Stimulated activated CD8-positive, alpha-beta memory T cell treated with anti-CD3 and anti-CD28 coated beads, Interleukin-7, amount 100 ng/mL, for 48 hours (primary cell): ENCODE results near the gene STAT4.

Experiments
- DNase-seq, 2 donors: peaks; one replicate each; pipeline ENCODE4 v3.0.0-alpha.2; 2020; ENCODE audit warnings: low read depth in 1 of 2; ENCODE audit errors: extremely low read depth in 1 of 2

Gene STAT4

DNA sequence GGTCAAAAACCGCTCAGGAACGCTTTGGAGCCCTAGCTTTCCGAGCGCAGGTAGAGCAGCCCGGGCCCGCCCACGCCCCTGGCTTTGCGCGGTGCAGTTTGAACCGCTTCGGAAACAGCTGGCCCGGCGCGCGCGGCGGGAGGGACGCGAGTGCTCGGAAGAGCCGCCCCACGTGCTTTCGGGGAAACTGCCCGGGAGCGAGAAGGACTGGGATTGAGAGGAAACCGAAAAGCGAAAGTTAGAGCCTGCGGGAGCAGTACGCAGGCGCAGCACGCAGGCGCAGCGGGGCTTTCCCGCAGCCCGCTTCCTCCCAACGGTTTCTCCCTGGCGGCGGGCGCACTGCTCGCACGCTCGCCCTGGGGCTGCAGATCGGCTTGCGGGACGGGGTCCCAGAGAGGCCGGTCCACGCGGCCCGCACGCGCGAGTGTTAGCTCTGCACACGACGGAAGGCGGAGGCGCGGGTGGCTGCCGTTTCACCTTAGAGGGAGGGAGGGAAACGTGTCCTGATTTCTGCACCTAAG lies 130.5 kb downstream of the STAT4 start:
- peak; percentile 83 to 86 for DNase-seq

DNA sequence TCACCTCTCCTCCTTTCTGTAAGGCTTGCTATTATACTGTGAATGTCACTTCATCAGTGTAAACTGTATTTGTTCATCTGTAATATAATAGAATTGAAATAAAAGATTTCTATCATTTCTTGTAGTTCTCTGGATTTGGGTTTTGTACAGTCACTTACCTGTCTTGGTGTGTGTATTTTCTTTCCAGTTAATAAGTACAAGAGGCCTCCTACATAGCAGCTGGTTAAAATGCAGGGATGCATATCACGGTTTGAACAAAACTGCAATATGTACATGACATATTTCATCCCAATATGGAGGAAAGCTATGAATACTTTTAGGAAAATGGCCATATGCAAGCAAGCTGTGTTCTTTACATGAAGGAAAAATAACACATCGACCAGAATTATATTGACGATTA lies 131.4 kb downstream of the STAT4 start:
- no peak for DNase-seq

GRCh38 chr2:191018643-191019119 lies 132.1 kb downstream of the STAT4 start:
- DNase-seq: peak in 1 of 2 donors; percentile 51

GRCh38 chr2:191018048-191018447 lies 132.7 kb downstream of the STAT4 start:
- no peak for DNase-seq

DNA sequence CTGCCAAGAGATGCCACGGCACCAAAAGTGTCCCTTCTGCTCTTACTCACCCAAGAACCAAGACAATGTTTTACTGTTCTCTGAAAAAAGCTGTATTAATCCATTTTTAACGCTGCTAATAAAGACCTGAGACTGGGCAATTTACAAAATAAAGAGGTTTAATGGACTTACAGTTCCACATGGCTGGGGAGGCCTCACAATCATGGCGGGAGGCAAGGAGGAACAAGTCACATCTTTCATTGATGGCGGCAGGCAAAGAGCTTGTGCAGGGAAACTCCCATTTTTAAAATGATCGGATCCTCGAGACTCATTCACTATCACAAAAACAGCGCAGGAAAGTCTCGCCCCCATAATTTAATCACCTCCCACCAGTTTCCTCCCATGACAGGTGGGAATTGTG lies 135.0 kb downstream of the STAT4 start:
- DNase-seq: no peak

DNA sequence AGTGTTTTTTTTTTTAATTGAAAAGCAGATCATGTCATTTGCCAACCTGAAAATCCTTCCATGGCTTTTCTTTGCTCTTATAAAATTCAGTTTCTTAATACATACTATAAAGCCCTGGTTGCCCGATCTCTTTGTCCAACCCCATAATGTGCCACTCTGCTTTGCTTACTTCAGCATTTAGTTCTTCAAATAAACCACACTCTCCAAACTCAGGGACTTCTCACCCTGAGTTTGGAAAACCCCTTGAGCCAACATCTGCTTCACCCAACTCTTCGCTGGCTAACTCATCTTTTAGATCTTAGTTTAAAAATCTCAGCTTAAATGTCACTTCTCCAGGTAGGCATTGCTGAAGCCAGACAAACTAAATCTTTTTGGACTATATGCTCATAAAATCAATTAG lies 135.6 kb downstream of the STAT4 start:
- no peak for DNase-seq

GRCh38 chr2:191014653-191015020 lies 136.2 kb downstream of the STAT4 start:
- no peak for DNase-seq

DNA sequence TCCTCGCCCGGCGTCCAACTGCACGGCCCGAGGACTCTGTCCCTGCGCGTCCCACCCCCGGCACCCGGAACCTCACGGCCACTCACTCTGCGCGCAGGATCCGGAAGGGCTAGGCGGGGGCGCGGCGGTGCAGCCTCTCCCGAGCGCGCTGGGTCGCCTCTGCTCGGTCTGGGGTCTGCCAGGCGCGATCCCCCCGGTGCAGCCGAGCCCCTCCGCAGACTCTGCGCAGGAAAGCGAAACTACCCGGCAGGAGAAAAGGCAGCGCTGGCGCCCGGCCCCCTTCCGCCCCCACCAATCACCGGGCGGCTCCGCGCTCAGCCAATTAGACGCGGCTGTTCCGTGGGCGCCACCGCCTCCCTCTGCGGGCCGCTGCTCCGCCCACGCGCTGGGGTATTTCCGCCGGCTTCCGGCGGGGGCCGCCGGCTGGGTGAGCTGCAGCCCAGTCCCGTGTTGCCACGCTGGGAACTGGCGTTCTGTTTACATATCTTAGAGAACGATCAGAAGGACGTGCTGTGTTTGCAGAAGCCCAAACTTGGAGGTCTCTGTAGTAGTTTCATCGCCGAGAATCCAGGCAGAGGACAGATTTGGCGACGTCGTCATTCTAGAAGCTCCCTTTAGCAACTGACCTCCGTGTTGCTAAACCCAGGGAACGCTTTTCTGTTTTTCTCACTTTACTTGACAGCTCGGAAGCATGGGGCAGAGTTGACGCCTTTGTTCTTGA lies 136.7 kb downstream of the STAT4 start, which contains the start of gene STAT1:
STAT1 (minus strand) TSS at position 240 of the 721 bp plus-strand sequence. CDS start 4,168 bp downstream, outside the sequence.
- peak; percentile 88 to 95 for DNase-seq

- DNase-seq: no peak
Observed at GRCh38 chr2:191013682-191013931, 137.2 kb downstream of the STAT4 start.

DNA sequence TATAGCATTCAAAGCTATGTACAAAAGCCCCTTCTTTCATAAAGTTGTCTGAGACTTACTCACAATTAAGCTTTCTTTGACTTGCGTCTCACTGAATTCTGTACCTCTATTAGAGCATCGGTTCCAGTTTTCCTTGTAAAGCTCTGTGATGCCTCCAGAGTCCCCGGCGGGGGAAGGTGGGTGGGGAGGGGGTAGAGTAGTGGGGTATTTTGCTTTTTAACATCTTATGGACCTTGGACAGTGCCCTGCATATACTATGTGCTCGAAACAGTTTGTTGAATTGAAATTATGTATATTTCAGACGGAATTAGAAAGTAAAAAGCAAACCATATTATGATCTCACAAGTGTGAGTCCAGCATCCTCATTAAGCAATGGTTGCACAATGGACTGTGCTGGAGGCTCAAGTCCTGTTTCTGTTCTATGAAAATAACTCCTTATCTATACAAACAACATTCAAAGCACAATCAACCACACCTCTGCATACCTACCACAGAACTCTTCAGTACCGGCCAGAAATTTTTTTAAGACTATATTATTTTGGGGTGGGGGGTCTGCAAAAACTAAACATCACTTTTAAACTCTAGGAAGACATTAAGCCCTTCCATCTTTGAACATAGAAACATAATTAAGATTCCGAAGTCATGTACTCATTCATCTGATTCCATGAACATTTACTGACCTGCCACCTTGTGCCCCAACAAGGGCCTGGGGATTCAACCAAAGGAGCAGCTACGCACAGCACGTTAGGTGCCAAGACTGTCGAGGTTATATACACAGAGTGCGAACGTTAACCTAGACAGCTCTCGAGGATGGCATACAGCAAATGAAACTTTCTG lies 137.7 kb downstream of the STAT4 start:
- no peak for DNase-seq

- no peak for DNase-seq
Observed at GRCh38 chr2:191012346-191012745, 138.4 kb downstream of the STAT4 start.

GRCh38 chr2:191010887-191011885 lies 139.6 kb downstream of the STAT4 start:
- DNase-seq: no peak

DNA sequence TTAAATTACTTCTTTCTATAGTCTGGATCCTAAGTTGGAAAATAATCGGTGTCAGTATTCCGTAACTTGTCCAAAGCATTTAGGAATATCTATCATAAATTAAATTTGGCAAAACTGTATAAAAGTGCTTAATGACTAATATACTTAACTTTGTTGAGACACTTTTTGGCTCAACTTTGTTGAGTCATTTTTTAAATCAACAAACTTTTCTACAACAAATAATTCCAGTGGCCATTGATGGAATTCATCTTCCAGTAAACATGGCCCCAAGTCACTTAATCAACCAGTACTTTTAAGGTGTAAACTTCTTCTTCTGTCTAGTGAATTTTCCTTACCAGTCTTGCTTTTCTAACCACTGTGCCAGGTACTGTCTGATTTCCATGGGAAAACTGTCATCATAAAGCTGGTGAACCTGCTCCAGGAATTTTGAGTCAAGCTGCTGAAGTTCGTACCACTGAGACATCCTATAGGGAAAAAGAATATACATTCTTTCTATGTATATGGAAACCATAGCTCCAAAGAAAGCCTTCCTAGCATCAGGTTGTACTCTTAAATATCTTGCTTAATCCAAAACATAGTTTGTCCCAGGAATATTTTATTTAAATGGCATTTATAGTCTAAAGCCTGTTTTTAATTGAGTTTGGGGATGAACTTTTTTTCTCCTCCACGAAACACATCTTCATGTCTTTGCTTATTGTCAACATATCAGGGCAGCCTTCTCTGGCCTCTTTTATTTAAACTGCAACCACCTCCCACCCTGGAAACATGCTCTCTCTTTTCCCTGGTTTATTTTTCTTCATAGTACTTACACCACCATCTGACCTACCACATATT lies 141.0 kb downstream of the STAT4 start:
- no peak for DNase-seq

DNA sequence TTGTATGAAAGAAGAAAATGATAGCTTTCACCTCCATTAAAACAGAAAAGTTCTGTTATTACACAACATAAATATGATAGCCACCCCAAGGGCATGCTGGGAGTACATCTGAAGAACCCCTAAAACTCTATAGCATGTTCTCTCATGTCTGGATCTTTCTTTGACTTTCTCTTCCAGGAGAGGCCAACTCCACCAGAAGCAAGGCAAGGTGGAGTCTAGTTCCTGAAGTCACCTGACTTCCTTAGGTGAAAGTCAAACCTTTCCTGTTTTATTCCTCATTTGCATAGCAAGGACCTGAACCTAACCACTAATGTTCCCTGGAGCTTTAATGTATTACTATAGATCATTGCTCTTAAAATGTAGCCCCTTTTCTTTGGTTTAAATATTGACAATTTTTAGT lies 142.5 kb downstream of the STAT4 start:
- no peak for DNase-seq

GRCh38 chr2:191006997-191007783 lies 143.6 kb downstream of the STAT4 start:
- no peak for DNase-seq

GRCh38 chr2:191006297-191006696 lies 144.5 kb downstream of the STAT4 start:
- DNase-seq: no peak

DNA sequence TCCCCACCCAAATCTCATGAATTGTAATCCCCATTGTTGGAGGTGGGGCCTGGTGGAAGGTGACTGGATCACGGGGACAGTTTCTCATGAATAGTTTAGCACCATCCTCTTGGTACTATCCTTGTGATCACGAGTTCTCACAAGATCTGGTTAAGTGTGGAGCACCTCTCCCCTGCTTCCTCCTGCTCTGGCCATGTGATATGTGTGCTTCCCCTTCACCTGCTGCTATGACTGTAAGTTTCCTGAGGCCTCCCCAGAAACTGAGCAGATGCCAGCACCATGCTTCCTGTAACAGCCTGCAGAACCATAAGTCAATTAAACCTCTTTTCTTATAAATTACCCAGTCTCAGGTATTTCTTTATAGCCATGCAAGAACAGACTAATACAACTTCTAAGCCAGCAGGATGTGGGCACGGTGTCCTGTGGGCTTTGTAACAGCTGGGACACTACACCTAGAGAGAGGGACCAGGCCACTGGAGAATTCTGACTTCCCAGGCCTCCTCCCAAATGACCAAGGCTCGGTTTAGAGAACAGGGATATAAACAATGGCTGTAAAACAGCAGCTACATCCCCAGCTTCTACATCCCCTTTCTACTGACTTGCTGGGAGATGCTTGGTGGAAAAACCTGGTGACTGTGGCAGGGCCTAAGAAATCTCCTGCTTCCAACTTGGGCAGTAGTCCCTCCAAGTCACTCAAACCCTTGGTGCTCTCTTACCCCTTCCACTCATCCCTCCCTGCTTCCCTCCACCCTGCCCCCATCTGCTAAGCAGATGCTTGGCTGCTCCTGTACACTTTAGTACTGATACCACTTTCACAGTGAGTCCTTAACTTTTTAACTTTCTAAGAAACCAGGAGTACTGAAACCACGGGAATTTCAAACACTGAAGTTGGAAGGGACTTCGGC lies 147.1 kb downstream of the STAT4 start:
- no peak for DNase-seq

GRCh38 chr2:191001624-191002023 lies 149.2 kb downstream of the STAT4 start:
- DNase-seq: no peak
